ENCODE data around the gene PVR.

GRCh38 chr19:44614313-44614712 is 29.4 kb upstream of the PVR start:
- TF ChIP-seq CTCF (IDR thresholded peaks at IDR 0.05; ENCODE audit: low read depth, low read length, poor library complexity, severe bottlenecking) (no peak), EZH2phosphoT487 (IDR thresholded peaks at IDR 0.05; ENCODE audit: borderline replicate concordance, low read length) (no peak)

All from DOHH2 (cell line).